IPS-NIHi7 (cell line): Measurements from ENCODE around the gene ERN2.
A peak's percentile ranks its signal among the peaks of the same experiment; 100 is the strongest.
"Not testable (repeated sequence)": the region's sequence is repeated elsewhere in the genome, so short reads cannot be mapped to it uniquely, and the experiment has no call there.

Source experiments
- DNase-seq: peaks from one replicate; pipeline ENCODE4 v3.0.0; 2012; ENCODE audit warnings: mixed read lengths; ENCODE audit errors: extremely low spot score

Gene ERN2

DNA sequence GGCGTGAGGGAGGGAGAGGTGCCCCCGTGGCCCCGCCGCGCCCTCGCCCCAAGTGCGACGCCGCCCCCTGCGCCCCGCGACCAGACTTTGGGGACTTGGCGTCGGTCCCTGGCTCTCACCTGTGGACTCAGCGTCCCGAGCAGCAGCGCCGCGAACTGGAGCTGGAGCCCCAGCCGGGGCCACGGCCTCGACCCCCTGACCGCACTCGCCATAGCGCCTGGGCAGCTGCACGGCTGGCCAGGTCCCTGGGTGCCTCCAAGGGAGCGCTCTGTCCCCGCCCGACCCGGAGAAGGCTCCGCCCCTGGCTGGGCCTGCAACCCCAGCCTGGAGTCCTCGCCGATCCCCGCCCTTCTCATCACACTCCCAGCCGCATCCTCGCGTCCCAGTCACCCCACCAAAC lies at the start of gene ERN2:
ERN2 (minus strand) TSS at position 247 of the 400 bp plus-strand sequence; CDS start at position 212, 35 bp downstream.
- DNase-seq, result peak; percentile 73

DNA sequence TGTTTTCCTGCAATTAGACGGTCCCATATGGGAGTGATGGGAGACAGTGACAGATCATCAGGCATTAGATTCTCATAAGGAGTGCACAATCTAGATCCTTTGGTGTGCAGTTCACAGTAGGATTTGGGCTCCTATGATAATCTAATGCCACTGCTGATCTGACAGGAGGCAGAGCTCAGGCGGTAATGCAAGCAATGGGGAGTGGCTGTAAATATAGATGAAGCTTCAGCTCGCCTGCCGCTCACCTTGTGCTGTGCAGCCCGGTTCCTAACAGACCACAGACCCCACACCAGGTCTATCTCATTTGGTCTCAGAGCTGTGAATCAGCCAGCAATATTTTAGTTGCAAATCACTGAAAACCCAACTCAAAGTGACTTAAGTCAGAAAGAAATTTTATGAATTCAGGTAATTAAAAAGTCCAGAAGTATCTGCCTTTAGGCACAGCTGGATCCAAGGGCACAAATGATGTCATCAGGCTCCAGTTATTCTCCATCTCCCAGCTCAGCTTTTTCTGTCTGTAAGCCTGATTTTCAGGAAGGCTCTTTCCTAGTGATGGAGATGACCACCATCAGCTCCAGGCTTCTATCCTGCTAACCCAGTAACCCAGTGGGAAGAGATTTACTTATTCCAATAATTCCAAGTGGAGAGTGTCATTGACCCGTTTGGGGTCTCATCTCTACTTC lies 45.1 kb upstream of the ERN2 start:
- no peak for DNase-seq

DNA sequence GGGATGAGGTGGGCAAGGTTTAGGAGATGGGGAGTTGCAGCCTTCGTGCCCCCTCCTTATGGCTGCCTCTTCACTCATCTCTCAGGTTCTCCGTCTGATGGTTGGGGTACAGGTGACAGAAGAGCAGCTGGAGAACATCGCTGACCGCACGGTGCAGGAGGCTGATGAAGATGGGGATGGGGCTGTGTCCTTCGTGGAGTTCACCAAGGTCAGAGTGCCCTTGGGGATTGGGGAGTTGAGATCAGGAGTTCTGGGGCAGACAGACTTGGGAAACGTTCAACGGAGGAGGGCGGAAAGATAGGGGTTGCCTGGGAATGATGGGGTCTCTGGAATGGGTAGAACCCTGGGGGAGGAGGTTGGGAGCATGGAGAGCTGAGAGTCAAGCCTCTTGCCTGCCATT lies 44.1 kb upstream of the ERN2 start:
- no peak for DNase-seq

DNA sequence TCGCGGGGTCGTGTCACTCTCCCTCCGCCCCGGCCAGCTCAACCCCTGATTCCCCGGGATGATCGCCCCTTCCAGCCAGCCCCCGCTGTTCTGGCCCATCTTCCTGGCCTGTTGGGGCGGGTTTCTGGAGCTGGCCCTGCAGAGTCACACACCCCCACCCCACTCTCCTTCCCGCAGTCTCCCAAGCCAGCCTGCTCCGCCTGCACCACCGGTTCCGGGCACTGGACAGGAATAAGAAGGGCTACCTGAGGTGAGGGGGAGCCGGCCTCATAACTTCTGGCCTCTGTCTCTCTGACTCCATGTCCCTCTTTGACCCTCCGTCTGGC lies 42.4 kb upstream of the ERN2 start:
- no peak for DNase-seq

DNA sequence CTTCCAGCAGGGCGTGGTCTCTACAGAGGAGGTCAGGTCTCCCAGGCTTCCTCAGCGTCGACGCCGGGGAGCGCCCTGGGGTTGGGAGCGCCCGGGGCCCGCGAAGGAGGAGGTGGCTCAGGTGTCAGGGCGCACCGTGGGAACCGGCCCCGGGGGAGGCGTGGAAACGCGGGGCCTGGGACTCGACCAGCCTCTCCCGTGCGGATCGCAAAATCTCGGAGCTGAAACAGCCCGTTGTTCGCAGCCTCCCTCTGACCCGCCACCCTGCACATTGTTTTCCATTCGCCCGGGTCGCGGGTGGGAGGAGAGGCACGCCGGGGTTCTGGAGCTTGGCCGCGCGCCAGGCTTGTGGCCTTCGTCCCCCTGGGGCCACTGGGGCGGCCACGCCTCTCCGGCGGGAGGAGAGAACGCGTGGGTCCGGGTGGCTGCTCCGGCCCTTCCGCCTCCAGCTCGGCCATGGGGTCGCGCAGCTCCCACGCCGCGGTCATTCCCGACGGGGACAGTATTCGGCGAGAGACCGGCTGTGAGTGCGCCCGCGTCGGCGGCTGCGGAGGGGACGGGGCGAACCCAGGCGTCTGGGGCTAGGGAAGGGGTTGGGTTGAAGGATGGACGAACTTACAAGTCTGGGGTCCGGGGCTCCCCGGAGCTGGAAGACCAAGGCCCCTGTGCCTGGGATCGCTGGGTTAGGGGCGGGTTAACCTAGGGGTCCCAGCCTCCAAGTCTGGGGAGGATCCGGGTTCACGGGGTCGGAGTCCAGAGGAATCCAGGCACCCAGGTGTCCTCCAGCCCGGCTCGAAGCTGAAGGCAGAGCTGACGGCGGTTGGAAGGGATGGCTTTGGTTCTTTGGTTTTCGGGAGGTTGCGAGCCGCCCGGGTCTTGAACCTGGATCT lies 41.8 kb upstream of the ERN2 start, which contains the start of gene CHP2:
CHP2 (plus strand) TSS at position 433 of the 890 bp plus-strand sequence; CDS start at position 457, 24 bp downstream.
- peak; percentile 63 for DNase-seq

DNA sequence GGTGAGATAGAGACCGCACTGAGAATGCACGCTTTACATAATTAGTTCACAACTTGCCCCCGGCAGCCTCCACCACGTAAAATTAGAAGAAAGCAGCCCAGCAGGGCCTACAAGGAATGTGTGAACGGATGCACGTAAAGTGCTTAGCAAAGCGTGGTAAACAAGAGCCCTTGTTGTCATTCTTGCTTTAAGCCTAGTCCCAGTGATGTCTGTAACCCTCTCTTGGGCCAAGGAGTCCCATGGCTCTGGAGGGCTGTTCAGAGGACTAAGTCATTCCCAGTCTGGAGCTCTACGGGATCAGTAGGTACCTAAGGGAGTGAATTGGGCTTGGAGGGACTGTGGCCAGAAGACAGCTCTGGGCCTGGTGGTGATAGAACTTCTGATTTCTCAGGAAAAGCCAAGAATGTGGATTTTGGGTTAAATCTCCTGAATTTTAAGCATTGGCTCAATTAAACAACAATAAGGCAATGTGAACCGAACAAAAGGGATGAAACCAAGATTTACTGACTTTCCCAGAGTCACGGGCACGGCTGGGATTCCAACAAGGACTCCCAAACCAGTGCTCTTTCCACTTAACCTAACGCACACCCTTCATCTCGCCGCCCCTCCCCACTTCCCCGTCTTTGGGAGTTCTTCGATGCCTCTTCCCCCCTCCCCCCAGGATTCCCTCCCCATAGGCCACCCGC lies 41.0 kb upstream of the ERN2 start:
- no peak for DNase-seq

DNA sequence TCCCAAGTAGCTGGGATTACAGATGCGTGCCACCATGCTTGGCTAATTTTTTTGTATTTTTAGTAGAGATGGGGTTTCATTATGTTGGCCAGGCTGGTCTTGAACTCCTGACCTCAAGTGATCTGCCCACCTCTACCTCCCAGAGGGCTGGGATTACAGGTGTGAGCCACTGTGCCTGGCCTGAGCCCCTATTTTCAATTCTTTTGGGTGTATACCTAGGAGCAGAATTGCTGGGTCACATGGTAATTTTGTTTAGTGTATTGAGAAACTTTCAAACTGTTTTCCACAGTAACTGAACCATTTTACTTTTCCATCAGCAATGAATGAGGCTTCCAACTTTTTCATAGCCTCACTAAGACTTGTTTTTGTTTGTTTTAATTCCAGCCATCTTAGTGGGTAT lies 38.0 kb upstream of the ERN2 start:
- not testable (repeated sequence) for DNase-seq

DNA sequence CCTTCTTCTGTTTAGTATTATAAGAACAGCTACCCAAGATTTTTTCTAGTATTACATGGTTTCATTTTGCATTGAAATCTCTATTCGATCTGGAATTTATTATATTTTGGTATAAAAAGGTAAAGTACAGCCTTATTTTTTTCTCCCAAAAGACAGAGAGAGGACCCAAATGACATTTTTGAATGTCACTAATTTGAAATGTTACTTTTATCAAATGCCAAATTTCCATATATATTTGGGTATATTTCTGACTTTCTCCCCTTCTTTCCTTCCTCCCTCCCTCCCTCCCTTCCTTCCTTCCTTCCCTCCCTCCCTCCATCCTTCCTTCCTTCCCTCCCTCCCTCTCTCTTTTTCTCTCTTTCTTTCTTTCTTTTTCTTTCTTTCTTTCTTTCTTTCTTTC lies 35.6 kb upstream of the ERN2 start:
- DNase-seq, result no peak

DNA sequence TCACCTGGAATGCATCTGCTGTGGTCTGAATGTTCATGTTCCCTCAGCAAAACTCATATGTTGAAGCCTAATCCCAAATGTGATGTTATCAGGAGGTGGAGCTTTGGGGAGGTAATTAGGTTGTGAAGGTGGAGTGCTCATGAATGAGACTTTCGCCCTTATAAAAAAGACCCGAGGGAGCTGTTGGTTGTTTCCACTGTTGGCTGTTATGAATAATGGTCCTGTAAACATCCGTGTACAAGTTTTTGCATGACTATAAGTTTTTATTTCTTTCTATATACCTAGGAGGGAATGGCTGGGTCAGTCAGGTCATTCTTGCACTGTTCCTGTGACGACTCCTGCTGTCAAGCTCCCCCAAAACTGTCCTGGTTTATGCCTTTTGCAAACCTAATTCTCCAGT lies 32.2 kb upstream of the ERN2 start:
- no peak for DNase-seq

DNA sequence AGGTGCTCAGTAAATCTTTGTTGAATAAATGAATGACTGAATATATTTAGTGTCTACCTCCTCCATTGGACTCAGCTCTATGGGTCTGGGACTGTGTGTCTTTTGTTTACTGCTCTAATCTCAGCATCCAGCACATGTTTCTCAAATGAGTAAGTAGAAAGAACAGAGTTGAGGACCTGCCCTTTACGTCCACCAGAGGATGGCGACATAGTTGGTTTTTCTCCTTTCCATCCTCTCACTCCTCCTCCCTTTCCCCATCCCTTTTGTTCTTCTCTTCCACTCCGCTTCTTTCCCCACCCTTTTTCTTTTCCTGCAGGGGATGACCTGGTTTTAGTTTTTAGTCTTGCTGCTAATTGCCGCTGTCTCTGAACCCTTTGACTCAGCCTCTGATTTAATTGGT lies 29.7 kb upstream of the ERN2 start:
- peak; percentile 52 for DNase-seq

DNA sequence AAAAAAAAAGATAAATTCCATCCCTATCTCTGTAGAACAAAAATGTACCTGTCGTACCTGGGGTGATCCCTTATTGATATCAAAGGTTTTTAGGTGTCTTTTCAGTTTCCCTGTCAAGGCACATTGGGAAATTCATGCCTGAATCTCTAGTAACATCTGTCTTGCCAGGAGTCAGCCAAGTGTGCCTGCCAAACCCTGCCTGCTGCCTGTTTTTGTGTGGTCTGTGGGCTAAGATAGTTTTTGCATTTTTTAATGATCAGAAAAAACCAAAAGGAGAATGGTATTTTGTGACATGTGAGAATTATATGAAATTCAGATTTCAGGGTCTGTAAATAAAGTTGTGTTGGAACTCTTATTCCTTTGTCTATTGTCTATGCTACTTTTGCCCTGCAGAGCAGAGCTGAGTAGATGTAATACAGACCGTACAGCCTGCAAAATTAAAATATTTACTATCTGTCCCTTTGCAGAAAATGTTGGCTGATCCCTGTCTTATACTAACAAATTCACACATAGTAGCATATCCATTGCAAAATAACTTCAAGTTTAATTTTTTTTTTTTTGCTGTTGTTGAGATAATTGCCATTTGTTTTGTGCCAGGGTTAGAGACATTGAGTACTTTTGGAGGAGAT lies 28.8 kb upstream of the ERN2 start:
- DNase-seq, result no peak

DNA sequence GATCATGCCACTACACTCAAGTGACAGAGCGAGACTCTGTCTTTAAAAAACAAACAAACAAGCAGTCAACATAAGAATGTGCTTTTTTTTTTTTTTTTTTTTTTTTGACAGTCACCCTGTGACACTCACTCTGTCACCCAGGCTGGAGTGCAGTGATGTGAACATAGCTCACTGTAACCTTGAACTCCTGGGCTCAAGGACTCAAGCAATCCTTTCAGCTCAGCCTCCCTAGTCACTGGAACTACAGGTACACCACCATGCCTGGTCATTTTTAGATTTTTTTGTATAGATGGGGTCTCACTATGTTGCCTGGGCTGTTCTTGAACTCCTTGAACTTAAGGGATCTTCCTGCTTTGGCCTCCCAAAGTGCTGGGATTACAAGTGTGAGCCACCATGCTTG lies 26.5 kb upstream of the ERN2 start:
- DNase-seq, result no peak

DNA sequence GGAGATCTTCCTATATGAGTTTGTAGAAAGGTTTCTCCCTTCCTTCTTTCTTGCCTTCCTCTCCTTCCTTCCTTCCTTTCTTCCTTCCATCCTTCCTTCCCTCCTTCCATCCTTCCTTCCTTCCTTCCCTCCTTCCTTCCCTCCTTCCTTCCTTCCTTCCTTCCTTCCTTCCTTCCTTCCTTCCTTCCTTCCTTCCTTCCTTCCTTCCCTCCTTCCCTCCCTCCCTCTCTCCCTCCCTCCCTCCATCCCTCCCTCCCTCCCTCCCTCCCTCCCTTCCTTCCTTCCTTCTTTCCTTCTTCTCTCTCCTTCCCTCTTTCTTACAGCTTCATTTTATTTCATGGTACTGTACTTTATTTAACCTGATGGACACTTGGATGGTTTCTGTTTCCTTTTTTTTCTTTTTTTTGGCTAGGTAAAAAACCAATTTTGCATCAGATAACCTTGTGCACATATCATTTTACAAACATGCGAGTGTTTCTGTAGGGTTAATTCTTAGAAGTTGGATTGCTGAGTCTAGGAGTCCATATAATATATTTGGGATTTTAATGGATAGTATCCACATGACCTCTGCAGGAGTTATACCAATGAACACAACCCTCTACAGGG lies 24.5 kb upstream of the ERN2 start:
- DNase-seq, result not testable (repeated sequence)

DNA sequence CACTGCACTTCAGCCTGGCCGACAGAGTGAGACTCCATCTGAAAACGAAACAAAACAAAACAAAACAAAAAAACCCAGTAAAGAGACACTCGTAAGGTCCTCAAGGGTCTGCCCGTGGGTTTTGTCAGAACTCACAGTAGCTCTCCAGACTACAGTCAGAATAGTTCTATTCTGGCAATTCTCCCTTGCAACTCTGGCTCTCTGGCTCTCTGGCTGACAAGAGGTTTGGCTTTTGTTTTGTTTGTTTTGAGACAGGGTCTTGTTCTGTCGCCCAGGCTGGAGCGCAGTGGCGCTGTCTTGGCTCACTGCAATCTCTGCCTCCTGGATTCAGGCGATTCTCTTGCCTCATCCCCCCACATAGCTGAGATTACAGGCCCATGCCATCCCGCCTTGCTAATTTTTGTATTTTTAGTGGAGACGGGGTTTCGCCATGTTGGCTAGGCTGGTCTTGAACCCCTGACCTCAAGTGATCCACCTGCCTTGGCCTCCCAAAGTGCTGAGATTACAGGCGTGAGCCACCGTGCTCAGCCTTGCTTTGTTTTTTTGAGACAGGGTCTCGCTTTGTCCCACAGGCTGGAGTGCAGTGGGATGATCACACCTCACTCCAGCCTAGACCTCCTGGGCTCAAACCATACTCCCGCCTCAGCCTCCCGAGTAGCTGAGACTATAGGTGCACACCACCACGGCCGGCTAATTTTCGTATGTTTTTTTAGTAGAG lies 21.3 kb upstream of the ERN2 start:
- no peak for DNase-seq

DNA sequence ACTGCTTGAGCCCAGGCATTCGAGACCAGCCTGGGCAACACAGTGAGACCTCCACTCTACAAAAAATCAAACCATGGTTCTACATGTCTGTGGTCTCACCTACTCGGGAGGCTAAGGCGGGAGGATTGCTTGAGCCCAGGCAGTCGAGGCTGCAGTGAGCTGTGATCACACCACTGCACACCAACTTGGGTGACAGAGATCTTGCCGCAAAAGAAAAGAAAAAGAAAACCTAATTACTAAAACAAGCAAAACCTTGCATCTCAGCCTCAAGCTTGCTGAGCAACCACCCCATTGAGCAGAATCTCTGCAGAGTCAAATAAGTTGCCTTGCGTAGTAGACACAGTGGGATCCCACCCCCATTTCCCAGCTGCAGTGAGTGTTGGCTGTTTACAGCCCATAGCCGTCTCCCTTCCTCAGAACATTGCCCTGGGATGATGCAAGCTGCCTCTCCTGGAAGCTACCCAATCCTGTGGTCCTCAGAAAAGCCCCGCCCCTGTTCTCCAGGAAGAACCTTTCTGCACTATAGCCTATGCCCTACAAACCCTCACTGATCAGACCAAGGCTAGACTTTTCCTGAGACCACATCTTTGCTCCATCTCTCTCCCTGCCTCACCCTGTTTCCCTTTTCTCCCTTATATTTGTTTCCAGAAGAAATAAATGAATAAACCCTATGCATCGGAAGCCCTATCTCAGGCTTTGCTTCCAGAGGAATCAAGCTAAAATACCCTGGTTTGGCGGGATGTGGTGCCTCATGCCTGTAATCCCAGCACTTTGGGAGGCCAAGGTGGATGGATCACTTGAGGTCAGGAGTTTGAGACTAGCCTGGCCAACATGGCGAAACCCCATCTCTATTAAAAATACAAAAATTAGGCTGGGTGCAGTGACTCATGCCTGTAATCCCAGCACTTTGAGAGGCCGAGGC lies 16.7 kb upstream of the ERN2 start:
- DNase-seq, result peak; percentile 74

DNA sequence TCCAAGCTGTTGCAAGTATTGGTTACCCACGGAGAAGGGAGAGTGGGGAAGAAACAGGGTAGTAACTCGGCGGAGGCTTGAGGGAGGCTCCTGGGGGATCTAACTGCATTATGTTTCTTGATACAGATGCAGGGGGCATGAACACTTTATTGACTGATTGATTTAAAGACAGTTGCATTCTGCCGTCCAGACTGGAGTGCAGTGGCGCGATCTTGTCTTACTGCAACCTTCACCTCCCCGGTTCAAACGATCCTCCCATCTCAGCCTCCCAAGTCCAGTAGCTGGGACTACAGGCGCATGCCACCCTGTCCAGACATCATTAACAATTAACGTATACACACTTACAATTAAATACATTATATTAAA lies 15.1 kb upstream of the ERN2 start:
- no peak for DNase-seq

DNA sequence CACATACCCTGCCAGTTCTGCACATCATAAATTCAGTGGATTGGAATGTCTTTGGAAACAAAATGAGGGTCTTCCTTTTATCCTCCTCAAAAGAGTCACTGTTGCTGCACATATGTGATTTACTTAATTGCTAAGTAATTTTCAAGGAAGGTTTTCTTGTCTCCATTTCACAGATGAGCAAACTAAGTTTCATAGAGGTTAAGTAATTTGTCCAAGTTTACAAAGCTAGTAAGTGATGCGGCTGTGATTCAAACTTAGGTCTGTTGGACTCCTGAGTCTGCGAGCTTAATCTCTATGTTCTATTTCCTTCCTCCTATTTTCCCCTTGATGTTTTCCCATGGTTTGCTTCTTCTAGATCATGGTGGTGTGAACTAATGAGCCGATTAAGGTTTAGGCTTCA lies 13.7 kb upstream of the ERN2 start:
- DNase-seq, result no peak

DNA sequence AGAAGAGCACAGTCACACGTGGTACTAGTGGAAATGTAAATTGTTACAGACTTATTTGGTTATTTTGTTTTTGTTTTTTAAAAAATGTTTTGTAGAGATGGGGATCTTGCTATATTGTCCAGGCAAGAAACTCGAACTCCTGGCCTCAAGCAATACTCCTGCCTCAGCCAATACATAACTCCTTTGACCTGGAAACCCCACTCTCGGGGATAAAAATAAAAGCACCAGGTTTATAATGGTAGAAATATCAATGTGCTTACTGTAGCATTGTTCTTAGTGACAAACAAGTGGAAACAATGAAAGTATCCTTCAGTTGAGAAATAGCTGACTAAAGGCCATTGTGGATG lies 11.7 kb upstream of the ERN2 start:
- DNase-seq, result no peak

DNA sequence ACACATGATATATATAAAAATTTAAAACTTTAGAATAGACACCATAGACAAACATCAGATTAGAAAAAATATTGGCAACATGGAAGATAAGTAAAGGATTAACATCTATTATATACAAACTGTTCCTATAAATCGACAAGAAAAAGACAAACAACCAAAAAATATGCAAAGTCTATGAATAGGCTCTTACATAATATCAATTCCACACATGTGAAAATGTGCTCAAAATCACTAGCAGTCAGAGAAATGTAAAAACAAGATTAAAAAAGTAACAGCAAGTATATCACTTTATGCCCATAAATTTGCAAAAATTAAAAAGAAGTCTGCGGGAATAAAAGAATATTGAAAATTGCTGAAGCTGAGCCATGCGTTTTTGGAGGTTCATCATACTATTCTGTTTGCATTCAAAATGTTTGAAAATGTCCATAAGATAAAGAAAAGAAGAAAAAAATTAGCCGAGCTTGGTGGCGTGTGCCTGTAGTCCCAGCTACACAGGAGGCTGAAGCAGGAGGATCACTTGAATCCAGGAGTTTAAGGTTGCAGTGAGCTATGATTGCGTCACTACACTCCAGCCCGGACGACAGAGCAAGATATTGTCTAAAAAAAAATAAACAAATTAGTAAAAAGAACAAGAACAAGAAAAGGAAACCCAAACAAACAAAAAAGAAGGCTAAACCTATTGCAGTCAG lies 11.2 kb upstream of the ERN2 start:
- DNase-seq, result no peak
